Measurements from ENCODE around the gene OSBP. TPM values are rescaled to one million over a fixed set of nuclear protein-coding genes. Genes with fewer than 3 reads are reported as not detected.

Gene OSBP
- total and polyA plus RNA-seq, 9 of the 15 experiments (the other 6 are each of a cell fraction or from before 2014, with no cell fraction given), result 11.7 to 49.0 (median 28.7) TPM

GRCh38 chr11:59659981-59660380, 44.4 kb upstream of the OSBP start:
- H3K36me3 ChIP-seq (ENCODE audit: control insufficient read depth, insufficient read depth, low read length), result peaks cover 91% of the 10 kb centered on the region
- CTCF ChIA-PET (ENCODE audit: low intra/inter-chr PET ratio), result no interaction called here
- ATAC-seq, result no peak
- BruUV-seq (replicated peaks), result no TSS peak
- H3K79me2 ChIP-seq (ENCODE audit: control insufficient read depth, insufficient read depth, low read length), result peaks cover 43% of the 10 kb centered on the region
- no peak for DNase-seq (ENCODE audit: extremely low read depth in 1 of 4, low spot score in 3 of 4)
- H3K4me2 ChIP-seq (ENCODE audit: insufficient read depth, low read length), result no peak overlapping the region
- H3K9me1 ChIP-seq (ENCODE audit: control insufficient read depth, insufficient read depth, low read length), result no peaks in the 10 kb centered on the region
- H3K9me3 ChIP-seq (replicated peaks; ENCODE audit: control insufficient read depth, insufficient read depth, low read depth, low read length), result no peaks in the 10 kb centered on the region
- H3K4me1 ChIP-seq (replicated peaks in 1 of 2; ENCODE audit: control insufficient read depth in 2 of 2, insufficient read depth in 2 of 2, low read length in 2 of 2), result no peaks in the 10 kb centered on the region
- H3K9ac ChIP-seq (ENCODE audit: insufficient read depth in 1 of 2, low read depth in 2 of 2, low read length in 2 of 2), result no peak overlapping the region
- in situ Hi-C loops (cut with MboI), result no loop called here
- no peaks in the 10 kb centered on the region for H4K20me1 ChIP-seq (replicated peaks; ENCODE audit: control insufficient read depth, insufficient read depth, low read length)
- H3K27me3 ChIP-seq (ENCODE audit: control insufficient read depth in 2 of 2, insufficient read depth in 2 of 2, low read length in 2 of 2), result no peaks in the 10 kb centered on the region
- no peak for FAIRE-seq
- no peak overlapping the region for H3K27ac ChIP-seq (ENCODE audit: extremely low read depth, low read depth, low read length)
- WGBS (ENCODE audit: insufficient coverage, low coverage, missing lambda C conversion rate), result 97% methylated on average over 2 of the region's 2 CpGs
- POLR2A ChIA-PET, result no interaction called here
- no peak overlapping the region for H3K4me3 ChIP-seq
- intact Hi-C loops (cut with micrococcal nuclease), result no loop called here
- no peak overlapping the region for H2AFZ ChIP-seq (ENCODE audit: low read depth, low read length)
- no peak for TF ChIP-seq ZNF75A (CRISPR knock-in tag; IDR thresholded peaks at IDR 0.05)
- no peak for TF ChIP-seq ZNF407 (IDR thresholded peaks at IDR 0.05; ENCODE audit: low read depth)
- TF ChIP-seq CHD1 (IDR thresholded peaks at IDR 0.05; ENCODE audit: low read length), result no peak
- TF ChIP-seq SMARCC2 (IDR thresholded peaks at IDR 0.05; ENCODE audit: low read depth), result no peak
- TF ChIP-seq PHB (CRISPR knock-in tag; IDR thresholded peaks at IDR 0.05), result no peak
- TF ChIP-seq SNRNP70 (optimal IDR thresholded peaks at IDR 0.05; ENCODE audit: low read depth, low read length), result no peak
- TF ChIP-seq, protein P1, sequence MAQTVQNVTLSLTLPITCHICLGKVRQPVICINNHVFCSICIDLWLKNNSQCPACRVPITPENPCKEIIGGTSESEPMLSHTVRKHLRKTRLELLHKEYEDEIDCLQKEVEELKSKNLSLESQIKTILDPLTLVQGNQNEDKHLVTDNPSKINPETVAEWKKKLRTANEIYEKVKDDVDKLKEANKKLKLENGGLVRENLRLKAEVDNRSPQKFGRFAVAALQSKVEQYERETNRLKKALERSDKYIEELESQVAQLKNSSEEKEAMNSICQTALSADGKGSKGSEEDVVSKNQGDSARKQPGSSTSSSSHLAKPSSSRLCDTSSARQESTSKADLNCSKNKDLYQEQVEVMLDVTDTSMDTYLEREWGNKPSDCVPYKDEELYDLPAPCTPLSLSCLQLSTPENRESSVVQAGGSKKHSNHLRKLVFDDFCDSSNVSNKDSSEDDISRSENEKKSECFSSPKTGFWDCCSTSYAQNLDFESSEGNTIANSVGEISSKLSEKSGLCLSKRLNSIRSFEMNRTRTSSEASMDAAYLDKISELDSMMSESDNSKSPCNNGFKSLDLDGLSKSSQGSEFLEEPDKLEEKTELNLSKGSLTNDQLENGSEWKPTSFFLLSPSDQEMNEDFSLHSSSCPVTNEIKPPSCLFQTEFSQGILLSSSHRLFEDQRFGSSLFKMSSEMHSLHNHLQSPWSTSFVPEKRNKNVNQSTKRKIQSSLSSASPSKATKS (CRISPR knock-in tag; IDR thresholded peaks at IDR 0.05), result no peak
- TF ChIP-seq TBP (optimal IDR thresholded peaks at IDR 0.05; ENCODE audit: low read depth, low read length), result no peak
- no peak for TF ChIP-seq ZNF436 (CRISPR knock-in tag; IDR thresholded peaks at IDR 0.05)
- no peak for TF ChIP-seq ZNF830 (CRISPR knock-in tag; IDR thresholded peaks at IDR 0.05)
- TF ChIP-seq CHD2 (IDR thresholded peaks at IDR 0.05; ENCODE audit: low read depth, low read length), result no peak
- no peak for TF ChIP-seq MAZ (CRISPR knock-in tag; conservative IDR thresholded peaks at IDR 0.05 in 1 of 2, IDR thresholded peaks at IDR 0.05 in 1 of 2)
- TF ChIP-seq RFX5 (IDR thresholded peaks at IDR 0.05; ENCODE audit: low read depth, low read length), result no peak
- TF ChIP-seq STAT5A (IDR thresholded peaks at IDR 0.05; ENCODE audit: borderline replicate concordance, low read length), result no peak
- no peak for TF ChIP-seq ZNF766 (CRISPR knock-in tag; conservative IDR thresholded peaks at IDR 0.05)

Measured in K562 (cell line).